Body of pancreas (tissue), 4 donors: ENCODE data around the gene ZFP92.

Experiments
- CTCF ChIP-seq, 7 experiments: fragments of 450-650 bp in 4 of 7; fragments of 200-600 bp in 3 of 7; sonication (generic) in 3 of 7; IDR thresholded peaks; one replicate each; pipeline ENCODE4 v1.5.1; 2016 to 2019; ENCODE audit warnings: antibody characterized with exemption in 7 of 7
- POLR2A ChIP-seq, 3 donors: fragments of 450-650 bp; IDR thresholded peaks; one replicate each; pipeline ENCODE4 v1.6.1; 2016; ENCODE audit warnings: antibody characterized with exemption in 3 of 3, mild to moderate bottlenecking in 2 of 3

- no peak for TF ChIP-seq CTCF (IDR thresholded peaks at IDR 0.05)
- no peak for TF ChIP-seq POLR2A (IDR thresholded peaks at IDR 0.05)
These were observed 13.9 kb upstream of the ZFP92 start for GRCh38 chrX:153397256-153397960.
